ENCODE data around the gene RSPO1. TPM values are rescaled to one million over a fixed set of nuclear protein-coding genes. Genes with fewer than 3 reads are reported as not detected.

The RSPO1 gene
- total and polyA plus RNA-seq, 2 donors (not counting 1 experiment from before 2014, with no cell fraction given) = not detected

GRCh38 chr1:37662031-37662755 is 27.5 kb upstream of the RSPO1 start:
- intact Hi-C loops (cut with micrococcal nuclease) = no loop called here

More at GRCh38 chr1:37662031-37662755, 27.5 kb upstream of the RSPO1 start:
- no peak overlapping the region for H3K4me2 ChIP-seq (replicated peaks; ENCODE audit: low read depth, low read length, poor library complexity, severe bottlenecking)
- POLR2A ChIA-PET = no interaction called here
- H3K36me3 ChIP-seq (replicated peaks in 1 of 2; ENCODE audit: control extremely low read depth in 1 of 2, control insufficient read depth in 1 of 2, extremely low read depth in 1 of 2, insufficient read depth in 2 of 2, low read length in 1 of 2) = no peaks in the 10 kb centered on the region
- H3K4me3 ChIP-seq (ENCODE audit: control extremely low read depth in 1 of 5, extremely low read depth in 1 of 5, insufficient read depth in 1 of 5, low read depth in 2 of 5, low read length in 4 of 5) = no peak overlapping the region
- H3K27me3 ChIP-seq (replicated peaks in 1 of 4; ENCODE audit: control extremely low read depth in 1 of 4, control insufficient read depth in 3 of 4, insufficient read depth in 4 of 4, low read length in 3 of 4) = peaks cover 0 to 7% (median 0%) of the 10 kb centered on the region in 4 experiments
- H3K79me2 ChIP-seq (ENCODE audit: control insufficient read depth, insufficient read depth, low read length) = no peaks in the 10 kb centered on the region
- no peak for ATAC-seq (ENCODE audit: low read depth)
- H3K27me3 Mint-ChIP-seq = peaks cover 8% of the 10 kb centered on the region
- DNase-seq = no peak
- TF ChIP-seq CTCF (IDR thresholded peaks at IDR 0.05) = no peak
- TF ChIP-seq EZH2 (IDR thresholded peaks at IDR 0.05; ENCODE audit: borderline replicate concordance, insufficient read depth, low read depth, low read length, poor library complexity, severe bottlenecking) = no peak
- no peak overlapping the region for H3K9ac ChIP-seq (ENCODE audit: low read length)
- CTCF ChIA-PET = interaction anchor here (1.0 kb wide), 1 partner anchor 20 kb away, joined by 3 read pairs; no protein-coding TSS in a partner anchor
- no peak overlapping the region for H2AFZ ChIP-seq (ENCODE audit: insufficient read depth, low read depth, low read length, poor library complexity, severe bottlenecking)
- H3K4me1 Mint-ChIP-seq = no peaks in the 10 kb centered on the region
- WGBS (ENCODE audit: insufficient coverage) = 86% methylated on average over 5 of the region's 11 CpGs
- no peaks in the 10 kb centered on the region for H3K9me3 Mint-ChIP-seq (ENCODE audit: insufficient read depth)
- H3K4me1 ChIP-seq (ENCODE audit: control insufficient read depth in 2 of 2, insufficient read depth in 2 of 2, low read length in 2 of 2) = no peaks in the 10 kb centered on the region
- H3K27ac ChIP-seq (ENCODE audit: low read length in 2 of 2) = no peak overlapping the region
- no peaks in the 10 kb centered on the region for H3K9me3 ChIP-seq (ENCODE audit: control extremely low read depth in 1 of 3, control insufficient read depth in 2 of 3, insufficient read depth in 1 of 3, low read length in 2 of 3)
- no peak overlapping the region for H3K4me3 Mint-ChIP-seq
- no peaks in the 10 kb centered on the region for H4K20me1 ChIP-seq (ENCODE audit: control insufficient read depth, insufficient read depth, low read length, poor library complexity, severe bottlenecking)
- no peak overlapping the region for H3K27ac Mint-ChIP-seq

Measured in B cell (primary cell).